ENCODE results near the gene TMEM42.

DNA sequence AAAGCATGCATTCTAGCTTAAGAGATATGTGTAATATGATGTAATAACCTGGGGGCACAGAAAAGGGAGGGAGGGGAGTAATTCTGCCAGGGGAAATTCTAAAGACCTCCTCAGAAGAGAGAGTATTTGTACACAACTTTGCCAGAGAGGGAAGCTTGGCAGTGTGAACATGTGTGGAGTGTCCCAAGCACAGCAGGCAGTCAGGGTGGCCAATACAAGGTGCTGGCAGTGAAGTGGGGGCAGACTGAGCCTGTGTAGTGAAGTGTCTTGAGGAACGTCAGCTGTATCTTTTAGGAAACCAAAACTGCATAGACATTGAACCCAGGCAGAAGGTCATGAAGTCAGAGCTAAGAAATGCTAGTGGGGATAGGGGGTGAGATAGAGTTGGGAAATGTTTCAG, 29.7 kb upstream of the TMEM42 start:
- TF ChIP-seq HCFC1 (IDR thresholded peaks at IDR 0.05; ENCODE audit: low read depth, low read length) (no peak), SMAD3 (CRISPR knock-in tag; IDR thresholded peaks at IDR 0.05) (no peak), NBN (conservative IDR thresholded peaks at IDR 0.05) (no peak), RFXAP (CRISPR knock-in tag; IDR thresholded peaks at IDR 0.05; ENCODE audit: borderline replicate concordance) (no peak), RFX5 (IDR thresholded peaks at IDR 0.05; ENCODE audit: low read depth, low read length) (no peak), SRF (IDR thresholded peaks at IDR 0.05; ENCODE audit: low read depth, low read length) (no peak), GLI4 (CRISPR knock-in tag; IDR thresholded peaks at IDR 0.05; ENCODE audit: borderline replicate concordance) (no peak), ZNF296 (CRISPR knock-in tag; conservative IDR thresholded peaks at IDR 0.05) (no peak)
- TF ChIP-seq, protein P1, sequence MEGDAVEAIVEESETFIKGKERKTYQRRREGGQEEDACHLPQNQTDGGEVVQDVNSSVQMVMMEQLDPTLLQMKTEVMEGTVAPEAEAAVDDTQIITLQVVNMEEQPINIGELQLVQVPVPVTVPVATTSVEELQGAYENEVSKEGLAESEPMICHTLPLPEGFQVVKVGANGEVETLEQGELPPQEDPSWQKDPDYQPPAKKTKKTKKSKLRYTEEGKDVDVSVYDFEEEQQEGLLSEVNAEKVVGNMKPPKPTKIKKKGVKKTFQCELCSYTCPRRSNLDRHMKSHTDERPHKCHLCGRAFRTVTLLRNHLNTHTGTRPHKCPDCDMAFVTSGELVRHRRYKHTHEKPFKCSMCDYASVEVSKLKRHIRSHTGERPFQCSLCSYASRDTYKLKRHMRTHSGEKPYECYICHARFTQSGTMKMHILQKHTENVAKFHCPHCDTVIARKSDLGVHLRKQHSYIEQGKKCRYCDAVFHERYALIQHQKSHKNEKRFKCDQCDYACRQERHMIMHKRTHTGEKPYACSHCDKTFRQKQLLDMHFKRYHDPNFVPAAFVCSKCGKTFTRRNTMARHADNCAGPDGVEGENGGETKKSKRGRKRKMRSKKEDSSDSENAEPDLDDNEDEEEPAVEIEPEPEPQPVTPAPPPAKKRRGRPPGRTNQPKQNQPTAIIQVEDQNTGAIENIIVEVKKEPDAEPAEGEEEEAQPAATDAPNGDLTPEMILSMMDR (CRISPR knock-in tag; IDR thresholded peaks at IDR 0.05) = no peak
- TF ChIP-seq, protein P2, sequence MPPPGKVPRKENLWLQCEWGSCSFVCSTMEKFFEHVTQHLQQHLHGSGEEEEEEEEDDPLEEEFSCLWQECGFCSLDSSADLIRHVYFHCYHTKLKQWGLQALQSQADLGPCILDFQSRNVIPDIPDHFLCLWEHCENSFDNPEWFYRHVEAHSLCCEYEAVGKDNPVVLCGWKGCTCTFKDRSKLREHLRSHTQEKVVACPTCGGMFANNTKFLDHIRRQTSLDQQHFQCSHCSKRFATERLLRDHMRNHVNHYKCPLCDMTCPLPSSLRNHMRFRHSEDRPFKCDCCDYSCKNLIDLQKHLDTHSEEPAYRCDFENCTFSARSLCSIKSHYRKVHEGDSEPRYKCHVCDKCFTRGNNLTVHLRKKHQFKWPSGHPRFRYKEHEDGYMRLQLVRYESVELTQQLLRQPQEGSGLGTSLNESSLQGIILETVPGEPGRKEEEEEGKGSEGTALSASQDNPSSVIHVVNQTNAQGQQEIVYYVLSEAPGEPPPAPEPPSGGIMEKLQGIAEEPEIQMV (CRISPR knock-in tag; IDR thresholded peaks at IDR 0.05; ENCODE audit: low read depth) = no peak
- TF ChIP-seq, protein P3, sequence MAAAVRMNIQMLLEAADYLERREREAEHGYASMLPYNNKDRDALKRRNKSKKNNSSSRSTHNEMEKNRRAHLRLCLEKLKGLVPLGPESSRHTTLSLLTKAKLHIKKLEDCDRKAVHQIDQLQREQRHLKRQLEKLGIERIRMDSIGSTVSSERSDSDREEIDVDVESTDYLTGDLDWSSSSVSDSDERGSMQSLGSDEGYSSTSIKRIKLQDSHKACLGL (CRISPR knock-in tag; IDR thresholded peaks at IDR 0.05) = no peak
- TF ChIP-seq, protein P4, sequence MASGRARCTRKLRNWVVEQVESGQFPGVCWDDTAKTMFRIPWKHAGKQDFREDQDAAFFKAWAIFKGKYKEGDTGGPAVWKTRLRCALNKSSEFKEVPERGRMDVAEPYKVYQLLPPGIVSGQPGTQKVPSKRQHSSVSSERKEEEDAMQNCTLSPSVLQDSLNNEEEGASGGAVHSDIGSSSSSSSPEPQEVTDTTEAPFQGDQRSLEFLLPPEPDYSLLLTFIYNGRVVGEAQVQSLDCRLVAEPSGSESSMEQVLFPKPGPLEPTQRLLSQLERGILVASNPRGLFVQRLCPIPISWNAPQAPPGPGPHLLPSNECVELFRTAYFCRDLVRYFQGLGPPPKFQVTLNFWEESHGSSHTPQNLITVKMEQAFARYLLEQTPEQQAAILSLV (CRISPR knock-in tag; IDR thresholded peaks at IDR 0.05; ENCODE audit: borderline replicate concordance) = no peak
